GM18511 (cell line): ENCODE results near the gene ELK3.

Experiments
- ATAC-seq: cut with Tn5 transposase; IDR thresholded peaks from one replicate; pipeline ENCODE4 v1.9.1; 2021; ENCODE audit warnings: mild to moderate bottlenecking, moderate library complexity; ENCODE audit not compliant: unreplicated experiment

ELK3 gene

GRCh38 chr12:96233168-96233567 is 39.0 kb downstream of the ELK3 start:
- ATAC-seq: no peak

GRCh38 chr12:96233939-96234461 is 39.8 kb downstream of the ELK3 start:
- no peak for ATAC-seq

GRCh38 chr12:96234591-96235483 is 40.7 kb downstream of the ELK3 start:
- no peak for ATAC-seq

GRCh38 chr12:96235484-96235826 is 41.3 kb downstream of the ELK3 start:
- no peak for ATAC-seq

GRCh38 chr12:96236221-96236822 is 42.1 kb downstream of the ELK3 start:
- ATAC-seq: no peak

GRCh38 chr12:96237035-96237434 is 42.9 kb downstream of the ELK3 start:
- no peak for ATAC-seq

- ATAC-seq: no peak
These were observed 43.4 kb downstream of the ELK3 start for GRCh38 chr12:96237465-96238077.

GRCh38 chr12:96238336-96239047 is 44.3 kb downstream of the ELK3 start:
- ATAC-seq: no peak

GRCh38 chr12:96239711-96240635 is 45.8 kb downstream of the ELK3 start:
- no peak for ATAC-seq

GRCh38 chr12:96240656-96241055 is 46.5 kb downstream of the ELK3 start:
- ATAC-seq: no peak

- no peak for ATAC-seq
These were observed 47.3 kb downstream of the ELK3 start for GRCh38 chr12:96241431-96241830.

GRCh38 chr12:96241846-96242256 is 47.7 kb downstream of the ELK3 start:
- no peak for ATAC-seq

GRCh38 chr12:96242597-96242996 is 48.4 kb downstream of the ELK3 start:
- ATAC-seq: no peak

GRCh38 chr12:96244826-96245225 is 50.7 kb downstream of the ELK3 start:
- no peak for ATAC-seq

- ATAC-seq: no peak
These were observed 52.8 kb downstream of the ELK3 start for GRCh38 chr12:96246926-96247505.

GRCh38 chr12:96247563-96247962 is 53.4 kb downstream of the ELK3 start:
- ATAC-seq: no peak

- ATAC-seq: no peak
These were observed 54.2 kb downstream of the ELK3 start for GRCh38 chr12:96248136-96248931.

GRCh38 chr12:96249196-96250118 is 55.3 kb downstream of the ELK3 start:
- no peak for ATAC-seq
